Neural progenitor cell (in vitro differentiated cells): ENCODE measurements around the gene CST9. TPM values are rescaled to one million over a fixed set of nuclear protein-coding genes. Genes with fewer than 3 reads are reported as not detected.

Experiments used
- DNase-seq: peaks from one replicate; pipeline ENCODE4 v3.0.0-alpha.2; 2016; ENCODE audit warnings: low spot score
- H2AFZ ChIP-seq: fragments of 200-600 bp; sonication (generic); replicated peaks from 2 replicates; pipeline ENCODE4 v1.6.1; 2016; ENCODE audit warnings: antibody characterized with exemption
- H3F3A ChIP-seq: fragments of 200-600 bp; sonication (generic); 2 replicates; pipeline ENCODE4 v1.6.1; 2016; ENCODE audit warnings: antibody characterized with exemption, low read depth
- H3K27ac ChIP-seq: fragments of 200-600 bp; sonication (generic); 2 replicates; pipeline ENCODE4 v1.5.1; 2016; ENCODE audit warnings: mild to moderate bottlenecking
- H3K27me3 ChIP-seq: fragments of 200-600 bp; sonication (generic); 2 replicates; pipeline ENCODE4 v1.6.1; 2016; ENCODE audit warnings: mild to moderate bottlenecking, moderate library complexity
- H3K36me3 ChIP-seq: fragments of 200-600 bp; sonication (generic); 2 replicates; pipeline ENCODE4 v1.5.1; 2016
- H3K4me1 ChIP-seq: fragments of 200-600 bp; sonication (generic); 2 replicates; pipeline ENCODE4 v1.6.1; 2016; ENCODE audit warnings: mixed run types
- H3K4me2 ChIP-seq: fragments of 200-600 bp; sonication (generic); 2 replicates; pipeline ENCODE4 v1.6.1; 2016
- H3K4me3 ChIP-seq: fragments of 200-600 bp; sonication (generic); 2 replicates; pipeline ENCODE4 v1.5.1; 2016
- H3K79me2 ChIP-seq: fragments of 200-600 bp; sonication (generic); 2 replicates; pipeline ENCODE4 v1.6.1; 2016; ENCODE audit warnings: low read depth
- H3K9ac ChIP-seq: fragments of 200-600 bp; sonication (generic); 2 replicates; pipeline ENCODE4 v1.6.1; 2016
- H3K9me3 ChIP-seq: fragments of 200-600 bp; sonication (generic); 2 replicates; pipeline ENCODE4 v1.5.1; 2016; ENCODE audit warnings: low read depth
- H4K20me1 ChIP-seq: fragments of 200-600 bp; sonication (generic); 2 replicates; pipeline ENCODE4 v1.6.1; 2016; ENCODE audit warnings: low read depth
- H3K27ac Mint-ChIP-seq: 3 replicates; pipeline ENCODE4 v1.8.0; 2021; ENCODE audit warnings: mixed read lengths
- H3K27me3 Mint-ChIP-seq: 2 replicates; pipeline ENCODE4 v1.8.0; 2022; ENCODE audit warnings: low read depth, mild to moderate bottlenecking, inconsistent platforms, moderate library complexity, mixed read lengths; ENCODE audit not compliant: insufficient read depth
- H3K36me3 Mint-ChIP-seq: 3 replicates; pipeline ENCODE4 v1.8.0; 2021; ENCODE audit warnings: mixed read lengths
- H3K4me1 Mint-ChIP-seq: 3 replicates; pipeline ENCODE4 v1.8.0; 2021; ENCODE audit warnings: mixed read lengths
- H3K4me3 Mint-ChIP-seq: 3 replicates; pipeline ENCODE4 v1.8.0; 2021; ENCODE audit warnings: mild to moderate bottlenecking, moderate library complexity, mixed read lengths
- H3K9me3 Mint-ChIP-seq: 3 replicates; pipeline ENCODE4 v1.8.0; 2020; ENCODE audit warnings: mixed read lengths
- EZH2 ChIP-seq: fragments of 200-600 bp; sonication (generic); IDR thresholded peaks from 2 replicates; pipeline ENCODE4 v1.6.1; 2017; ENCODE audit warnings: antibody characterized with exemption, mild to moderate bottlenecking, moderate library complexity
- EZH2phosphoT487 ChIP-seq: fragments of 200-600 bp; sonication (generic); IDR thresholded peaks from 2 replicates; pipeline ENCODE4 v1.6.1; 2017; ENCODE audit warnings: antibody characterized with exemption
- total RNA-seq: library from RNA; depleted of rRNA; stranded (reverse); fragments of >200 nt; gene quantifications from 2 replicates; pipeline ENCODE4 v1.2.3, GENCODE V29; 2015; ENCODE audit warnings: low replicate concordance
- TF ChIP-seq, protein P1 (sequence below): fragments of 200-600 bp; sonication (generic); IDR thresholded peaks from 2 replicates; pipeline ENCODE4 v1.5.1; 2017; ENCODE audit warnings: antibody characterized with exemption, mild to moderate bottlenecking

CST9 gene
- total RNA-seq, 1 donor from 2014 or later, result not detected

DNA sequence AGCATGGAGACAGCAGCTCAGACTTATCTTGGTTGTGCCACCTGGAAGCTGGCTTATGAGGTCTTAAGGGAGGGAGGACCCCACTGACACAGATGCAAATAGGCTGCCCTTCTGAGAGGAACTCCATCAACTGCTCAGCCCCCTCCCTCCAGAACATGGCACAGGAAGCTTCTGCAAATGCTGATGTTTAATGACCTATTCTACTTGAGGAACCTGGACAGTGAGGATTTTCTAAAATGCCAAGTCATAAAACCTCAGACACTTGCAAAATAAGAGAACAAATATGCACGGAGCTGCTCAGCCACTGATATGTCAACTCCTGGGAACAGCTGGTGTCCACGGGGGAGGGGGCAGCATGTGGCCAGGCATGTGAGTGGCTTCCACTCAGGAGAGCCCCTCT, 3.5 kb downstream of the CST9 start:
- Mint-ChIP-seq H3K4me3 (no peak overlapping the region), H3K36me3 (no peaks in the 10 kb centered on the region), H3K27ac (no peak overlapping the region), H3K4me1 (peaks cover 10% of the 10 kb centered on the region), H3K9me3 (peaks cover 3% of the 10 kb centered on the region), H3K27me3 (peaks cover 6% of the 10 kb centered on the region)
- H3K4me1 ChIP-seq, result peaks cover 4% of the 10 kb centered on the region
- no peak overlapping the region for H3K27ac ChIP-seq
- H4K20me1 ChIP-seq, result no peaks in the 10 kb centered on the region
- no peak overlapping the region for H3K4me2 ChIP-seq
- no peaks in the 10 kb centered on the region for H3K36me3 ChIP-seq
- H3F3A ChIP-seq, result no peaks in the 10 kb centered on the region
- H3K27me3 ChIP-seq, result no peaks in the 10 kb centered on the region
- no peak for DNase-seq
- H3K9ac ChIP-seq, result no peak overlapping the region
- H3K4me3 ChIP-seq, result no peak overlapping the region
- no peaks in the 10 kb centered on the region for H3K9me3 ChIP-seq
- TF ChIP-seq EZH2phosphoT487, result no peak
- TF ChIP-seq EZH2, result no peak
- TF ChIP-seq, protein P1, sequence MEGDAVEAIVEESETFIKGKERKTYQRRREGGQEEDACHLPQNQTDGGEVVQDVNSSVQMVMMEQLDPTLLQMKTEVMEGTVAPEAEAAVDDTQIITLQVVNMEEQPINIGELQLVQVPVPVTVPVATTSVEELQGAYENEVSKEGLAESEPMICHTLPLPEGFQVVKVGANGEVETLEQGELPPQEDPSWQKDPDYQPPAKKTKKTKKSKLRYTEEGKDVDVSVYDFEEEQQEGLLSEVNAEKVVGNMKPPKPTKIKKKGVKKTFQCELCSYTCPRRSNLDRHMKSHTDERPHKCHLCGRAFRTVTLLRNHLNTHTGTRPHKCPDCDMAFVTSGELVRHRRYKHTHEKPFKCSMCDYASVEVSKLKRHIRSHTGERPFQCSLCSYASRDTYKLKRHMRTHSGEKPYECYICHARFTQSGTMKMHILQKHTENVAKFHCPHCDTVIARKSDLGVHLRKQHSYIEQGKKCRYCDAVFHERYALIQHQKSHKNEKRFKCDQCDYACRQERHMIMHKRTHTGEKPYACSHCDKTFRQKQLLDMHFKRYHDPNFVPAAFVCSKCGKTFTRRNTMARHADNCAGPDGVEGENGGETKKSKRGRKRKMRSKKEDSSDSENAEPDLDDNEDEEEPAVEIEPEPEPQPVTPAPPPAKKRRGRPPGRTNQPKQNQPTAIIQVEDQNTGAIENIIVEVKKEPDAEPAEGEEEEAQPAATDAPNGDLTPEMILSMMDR, result no peak
- no peak overlapping the region for H2AFZ ChIP-seq
- H3K79me2 ChIP-seq, result no peaks in the 10 kb centered on the region

DNA sequence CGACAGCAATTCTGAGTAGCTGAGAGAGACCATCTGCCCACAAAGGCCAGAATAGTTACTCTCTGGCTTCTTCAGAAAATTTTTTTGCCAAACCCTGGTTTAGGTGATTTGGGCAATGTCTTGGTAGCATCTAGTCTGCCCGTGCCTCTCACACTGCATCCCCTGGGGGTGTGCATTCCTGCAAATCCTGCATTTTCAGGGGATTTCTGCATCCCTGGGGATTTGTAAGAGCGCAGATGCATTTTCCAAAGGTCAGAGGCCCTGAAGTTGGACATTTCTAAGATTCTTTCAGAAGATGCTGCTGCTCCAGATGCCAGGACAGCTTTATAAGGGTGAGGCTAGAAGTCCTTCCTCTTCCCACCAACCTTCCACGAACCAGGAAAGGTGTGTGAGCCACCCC, 4.0 kb downstream of the CST9 start:
- H3K9me3 Mint-ChIP-seq, result peaks cover 3% of the 10 kb centered on the region
- H3K9ac ChIP-seq, result no peak overlapping the region
- peaks cover 5% of the 10 kb centered on the region for H3K4me1 Mint-ChIP-seq
- TF ChIP-seq, protein P1, result no peak
- TF ChIP-seq EZH2phosphoT487, result no peak
- H4K20me1 ChIP-seq, result no peaks in the 10 kb centered on the region
- H3K79me2 ChIP-seq, result no peaks in the 10 kb centered on the region
- H3K4me3 ChIP-seq, result no peak overlapping the region
- H3F3A ChIP-seq, result no peaks in the 10 kb centered on the region
- H3K27ac Mint-ChIP-seq, result no peak overlapping the region
- no peaks in the 10 kb centered on the region for H3K27me3 ChIP-seq
- no peak overlapping the region for H3K27ac ChIP-seq
- no peak for DNase-seq
- peaks cover 6% of the 10 kb centered on the region for H3K27me3 Mint-ChIP-seq
- H3K4me1 ChIP-seq, result peaks cover 4% of the 10 kb centered on the region
- no peaks in the 10 kb centered on the region for H3K36me3 Mint-ChIP-seq
- no peak overlapping the region for H2AFZ ChIP-seq
- H3K4me2 ChIP-seq, result no peak overlapping the region
- H3K9me3 ChIP-seq, result no peaks in the 10 kb centered on the region
- no peak overlapping the region for H3K4me3 Mint-ChIP-seq
- no peaks in the 10 kb centered on the region for H3K36me3 ChIP-seq

DNA sequence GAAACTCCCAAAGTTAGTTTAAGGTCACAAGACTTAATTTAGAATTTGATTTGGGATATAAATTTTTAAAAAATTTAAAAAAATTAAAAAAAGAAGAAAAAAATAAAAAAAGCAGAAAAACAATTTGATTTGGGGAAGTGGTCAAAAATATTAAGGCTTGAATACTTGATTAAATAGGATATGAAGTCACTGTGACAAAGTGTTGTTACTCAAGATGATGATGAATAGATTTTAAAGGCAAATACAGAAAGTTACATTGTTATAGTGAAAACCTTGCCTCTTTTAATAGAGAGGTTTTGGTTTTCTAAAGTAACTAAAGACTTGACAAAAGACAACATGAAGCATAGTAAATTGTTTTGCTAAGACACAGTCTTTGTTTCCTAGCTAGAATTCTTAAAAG, 7.2 kb downstream of the CST9 start:
- Histone ChIP-seq H3K36me3 (no peaks in the 10 kb centered on the region), H3K4me1 (peaks cover 4% of the 10 kb centered on the region), H3K9ac (no peak overlapping the region), H4K20me1 (no peaks in the 10 kb centered on the region), H3K4me3 (no peak overlapping the region), H3K27ac (no peak overlapping the region), H2AFZ (no peak overlapping the region), H3F3A (no peaks in the 10 kb centered on the region), H3K4me2 (no peak overlapping the region), H3K79me2 (no peaks in the 10 kb centered on the region), H3K27me3 (no peaks in the 10 kb centered on the region), H3K9me3 (no peaks in the 10 kb centered on the region)
- TF ChIP-seq, protein P1, result no peak
- no peak for TF ChIP-seq EZH2phosphoT487
- Mint-ChIP-seq H3K9me3 (no peaks in the 10 kb centered on the region), H3K36me3 (no peaks in the 10 kb centered on the region), H3K4me3 (no peak overlapping the region), H3K27ac (no peak overlapping the region), H3K27me3 (peaks cover 2% of the 10 kb centered on the region), H3K4me1 (no peaks in the 10 kb centered on the region)
- DNase-seq, result no peak
